B cell (primary cell): Measurements from ENCODE around the gene TCERG1L.

Experiments used
- CTCF ChIP-seq: fragments of 200-600 bp; IDR thresholded peaks from one replicate; pipeline ENCODE4 v1.8.0; 2022; ENCODE audit warnings: antibody characterized with exemption, mild to moderate bottlenecking
- EZH2 ChIP-seq: IDR thresholded peaks from 2 replicates; pipeline ENCODE4 v1.6.1; 2012; ENCODE audit warnings: borderline replicate concordance, low read depth, mild to moderate bottlenecking, moderate library complexity, low read length; ENCODE audit not compliant: insufficient read depth, poor library complexity, severe bottlenecking

GRCh38 chr10:131114846-131115245 lies 196.7 kb downstream of the TCERG1L start:
- TF ChIP-seq CTCF (no peak), EZH2 (no peak)
